ENCODE results near the gene PLSCR3. TPM values are rescaled to one million over a fixed set of nuclear protein-coding genes. Genes with fewer than 3 reads are reported as not detected.

The PLSCR3 gene
- total RNA-seq, 1 donor from 2014 or later = 6.6 TPM

DNA sequence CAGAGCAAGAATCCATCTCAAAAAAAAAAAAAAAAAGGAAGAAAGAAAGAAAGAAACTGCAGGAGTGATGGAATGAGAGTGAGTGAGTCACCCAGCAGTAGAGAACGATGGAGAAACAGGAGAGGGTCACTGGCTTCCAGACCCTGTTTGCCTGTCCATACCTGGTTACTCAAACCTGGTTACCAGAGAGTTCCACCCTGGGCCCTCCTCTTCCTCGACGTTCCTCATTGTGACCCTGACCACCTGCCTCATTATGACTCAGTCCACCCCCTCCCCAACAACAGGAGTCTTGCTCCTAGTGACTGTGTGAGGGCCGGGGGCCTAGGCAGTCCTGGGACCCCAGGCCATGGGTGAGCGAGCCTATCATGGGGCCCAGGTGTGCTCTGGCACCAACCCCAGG, 34.2 kb upstream of the PLSCR3 start, which contains the start of gene SPEM3:
Gene SPEM3 (plus strand): TSS at position 301 of the 400 bp plus-strand sequence. CDS start 46 bp downstream, at position 347.
- Histone ChIP-seq H3F3A (ENCODE audit: low read depth) (no peaks in the 10 kb centered on the region), H3K4me3 (no peak within 1 kb of the TSS), H3K27me3 (no peaks in the 10 kb centered on the region), H3K4me2 (no peak within 1 kb of the TSS), H3K9ac (no peak within 1 kb of the TSS), H3K27ac (no peak within 1 kb of the TSS), H3K36me3 (no peaks in the 10 kb centered on the region), H3K4me1 (no peaks in the 10 kb centered on the region), H3K9me3 (ENCODE audit: low read depth) (no peaks in the 10 kb centered on the region), H3K79me2 (ENCODE audit: low read depth) (no peaks in the 10 kb centered on the region), H4K20me1 (ENCODE audit: low read depth) (no peaks in the 10 kb centered on the region), H2AFZ (replicated peaks) (no peak within 1 kb of the TSS)
- Mint-ChIP-seq H3K9me3 (no peaks in the 10 kb centered on the region), H3K4me1 (peaks cover 3% of the 10 kb centered on the region), H3K27ac (peak within 1 kb of the TSS; percentile 74), H3K27me3 (ENCODE audit: insufficient read depth, low read depth) (peaks cover 7% of the 10 kb centered on the region), H3K4me3 (no peak within 1 kb of the TSS), H3K36me3 (no peaks in the 10 kb centered on the region)
- DNase-seq (ENCODE audit: low spot score) = no peak
- TF ChIP-seq CTCF (IDR thresholded peaks at IDR 0.05) = no peak
- TF ChIP-seq EZH2 (IDR thresholded peaks at IDR 0.05) = no peak
- TF ChIP-seq EZH2phosphoT487 (IDR thresholded peaks at IDR 0.05) = no peak

DNA sequence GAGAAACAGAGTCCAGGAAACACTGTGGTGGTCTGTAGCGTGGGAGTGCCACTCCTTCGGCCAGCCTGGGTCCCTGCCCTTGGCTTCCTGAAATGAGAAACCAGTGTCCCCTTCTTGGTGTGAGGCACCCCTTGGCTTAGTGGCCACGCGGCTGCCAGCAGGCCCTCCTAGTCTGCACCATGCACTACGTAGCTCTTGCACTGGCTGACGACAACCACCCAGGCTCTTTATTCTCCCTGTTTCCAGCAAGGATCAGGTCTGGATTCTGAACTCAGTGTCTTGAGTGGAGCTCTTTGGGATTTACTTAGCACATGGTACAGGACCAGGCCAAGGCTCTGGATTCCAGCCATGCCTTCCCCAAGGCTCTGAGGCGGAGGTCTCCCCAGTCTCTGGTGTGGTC, 33.2 kb upstream of the PLSCR3 start:
- H3K4me1 Mint-ChIP-seq = peaks cover 3% of the 10 kb centered on the region

DNA sequence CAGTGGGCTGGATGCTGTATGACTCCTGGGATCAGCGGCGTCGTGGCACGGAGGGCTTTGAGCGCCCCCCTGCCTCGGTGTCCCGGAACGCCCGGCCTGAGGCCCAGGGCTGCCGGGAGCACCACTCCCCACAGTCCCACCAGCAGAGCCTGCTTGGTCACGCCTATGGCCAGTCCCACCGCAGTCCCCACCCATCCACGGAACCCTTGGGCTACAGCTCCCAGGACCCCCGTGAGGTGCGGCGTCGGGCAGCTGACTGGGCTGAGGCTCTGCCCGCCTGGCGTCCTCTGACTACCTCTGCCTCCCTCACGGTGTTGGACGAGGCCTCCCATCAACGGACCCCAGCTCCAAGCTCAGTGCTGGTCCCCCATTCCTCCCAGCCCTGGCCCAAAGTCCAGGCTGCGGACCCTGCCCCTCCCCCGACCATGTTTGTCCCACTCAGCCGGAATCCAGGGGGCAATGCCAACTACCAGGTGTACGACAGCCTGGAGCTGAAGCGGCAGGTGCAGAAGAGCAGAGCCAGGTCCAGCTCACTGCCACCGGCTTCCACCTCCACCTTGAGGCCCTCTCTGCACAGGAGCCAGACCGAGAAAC, 32.7 kb upstream of the PLSCR3 start:
- no peak for TF ChIP-seq EZH2phosphoT487 (IDR thresholded peaks at IDR 0.05)
- no peak for TF ChIP-seq EZH2 (IDR thresholded peaks at IDR 0.05)
- no peak for TF ChIP-seq CTCF (IDR thresholded peaks at IDR 0.05)
- H3K36me3 ChIP-seq = no peaks in the 10 kb centered on the region
- no peaks in the 10 kb centered on the region for H3K4me1 ChIP-seq
- H3K4me3 ChIP-seq = no peak overlapping the region
- no peaks in the 10 kb centered on the region for H3F3A ChIP-seq (ENCODE audit: low read depth)
- no peaks in the 10 kb centered on the region for H3K36me3 Mint-ChIP-seq
- peaks cover 3% of the 10 kb centered on the region for H3K4me1 Mint-ChIP-seq
- no peak overlapping the region for H3K9ac ChIP-seq
- no peaks in the 10 kb centered on the region for H3K9me3 ChIP-seq (ENCODE audit: low read depth)
- no peak overlapping the region for H3K27ac Mint-ChIP-seq
- H3K4me2 ChIP-seq = no peak overlapping the region
- H3K27ac ChIP-seq = no peak overlapping the region
- H4K20me1 ChIP-seq (ENCODE audit: low read depth) = no peaks in the 10 kb centered on the region
- peaks cover 17% of the 10 kb centered on the region for H3K27me3 Mint-ChIP-seq (ENCODE audit: insufficient read depth, low read depth)
- H2AFZ ChIP-seq (replicated peaks) = no peak overlapping the region
- H3K79me2 ChIP-seq (ENCODE audit: low read depth) = no peaks in the 10 kb centered on the region
- H3K9me3 Mint-ChIP-seq = no peaks in the 10 kb centered on the region
- no peak for DNase-seq (ENCODE audit: low spot score)
- no peak overlapping the region for H3K4me3 Mint-ChIP-seq
- H3K27me3 ChIP-seq = no peaks in the 10 kb centered on the region

More for the DNA sequence above, 33.2 kb upstream of the PLSCR3 start:
- Mint-ChIP-seq H3K9me3 (no peaks in the 10 kb centered on the region), H3K4me3 (no peak overlapping the region), H3K27ac (peak overlapping the region; percentile 17), H3K27me3 (ENCODE audit: insufficient read depth, low read depth) (peaks cover 13% of the 10 kb centered on the region), H3K36me3 (no peaks in the 10 kb centered on the region)
- no peaks in the 10 kb centered on the region for H4K20me1 ChIP-seq (ENCODE audit: low read depth)
- H2AFZ ChIP-seq (replicated peaks) = no peak overlapping the region
- H3K9ac ChIP-seq = no peak overlapping the region
- H3K4me3 ChIP-seq = no peak overlapping the region
- no peak overlapping the region for H3K4me2 ChIP-seq
- H3F3A ChIP-seq (ENCODE audit: low read depth) = no peaks in the 10 kb centered on the region
- H3K27ac ChIP-seq = no peak overlapping the region
- no peaks in the 10 kb centered on the region for H3K79me2 ChIP-seq (ENCODE audit: low read depth)
- H3K9me3 ChIP-seq (ENCODE audit: low read depth) = no peaks in the 10 kb centered on the region
- DNase-seq (ENCODE audit: low spot score) = no peak
- TF ChIP-seq EZH2 (IDR thresholded peaks at IDR 0.05) (no peak), CTCF (IDR thresholded peaks at IDR 0.05) (no peak), EZH2phosphoT487 (IDR thresholded peaks at IDR 0.05) (no peak)
- H3K27me3 ChIP-seq = no peaks in the 10 kb centered on the region
- no peaks in the 10 kb centered on the region for H3K4me1 ChIP-seq
- H3K36me3 ChIP-seq = no peaks in the 10 kb centered on the region

Measured in neural progenitor cell (in vitro differentiated cells).